ENCODE data around the gene LBX1.

- TF ChIP-seq POLR2A (IDR thresholded peaks at IDR 0.05), result no peak
- TF ChIP-seq CTCF (IDR thresholded peaks at IDR 0.05), result no peak
These were observed 9.9 kb downstream of the LBX1 start for GRCh38 chr10:101219139-101219945.
